ENCODE results near the gene ASPHD2. TPM values are rescaled to one million over a fixed set of nuclear protein-coding genes. Genes with fewer than 3 reads are reported as not detected.

The ASPHD2 gene
- total and polyA plus RNA-seq, 2 of the 13 experiments (the other 11 are each of a cell fraction or from before 2014, with no cell fraction given): 0.04 TPM

GRCh38 chr22:26483439-26484359 lies 54.6 kb downstream of the ASPHD2 start, which contains the start of the genes HPS4 and SRRD (continued):
- TF ChIP-seq ZFP36L1 (CRISPR knock-in tag; IDR thresholded peaks at IDR 0.05): peak; percentile 71; the same call in 1 of the 2 replicates
- TF ChIP-seq ASH2L (IDR thresholded peaks at IDR 0.05; ENCODE audit: insufficient read length, low read depth, low read length): peak; percentile 98
- TF ChIP-seq CREM (IDR thresholded peaks at IDR 0.05): peak; percentile 96
- TF ChIP-seq CREM (CRISPR knock-in tag; IDR thresholded peaks at IDR 0.05): peak; percentile 98
- peak; percentile 86 for TF ChIP-seq DRAP1 (CRISPR knock-in tag; IDR thresholded peaks at IDR 0.05)
- no peak for TF ChIP-seq ZNF256 (CRISPR knock-in tag; conservative IDR thresholded peaks at IDR 0.05)
- no peak for TF ChIP-seq ZNF564 (CRISPR knock-in tag; IDR thresholded peaks at IDR 0.05)
- TF ChIP-seq NFE2L2 (IDR thresholded peaks at IDR 0.05; ENCODE audit: low read length): no peak
- TF ChIP-seq ZNF414 (CRISPR knock-in tag; IDR thresholded peaks at IDR 0.05): peak; percentile 89
- peak; percentile 35; the same call in 1 of the 2 replicates for TF ChIP-seq TRAFD1 (CRISPR knock-in tag; IDR thresholded peaks at IDR 0.05; ENCODE audit: borderline replicate concordance)
- TF ChIP-seq GZF1 (CRISPR knock-in tag; IDR thresholded peaks at IDR 0.05): no peak
- peak; percentile 83 for TF ChIP-seq ZNF891 (CRISPR knock-in tag; IDR thresholded peaks at IDR 0.05)
- TF ChIP-seq ZSCAN30 (CRISPR knock-in tag; IDR thresholded peaks at IDR 0.05): no peak
- no peak for TF ChIP-seq ZBED4 (CRISPR knock-in tag; IDR thresholded peaks at IDR 0.05; ENCODE audit: borderline replicate concordance)
- TF ChIP-seq ZNF543 (CRISPR knock-in tag; IDR thresholded peaks at IDR 0.05): peak; percentile 34; the same call in 1 of the 2 replicates
- peak; percentile 44; the same call in 1 of the 2 replicates for TF ChIP-seq ZNF546 (CRISPR knock-in tag; conservative IDR thresholded peaks at IDR 0.05)
- TF ChIP-seq NAIF1 (CRISPR knock-in tag; IDR thresholded peaks at IDR 0.05; ENCODE audit: borderline replicate concordance): peak; percentile 22
- TF ChIP-seq HHEX (CRISPR knock-in tag; IDR thresholded peaks at IDR 0.05): no peak
- no peak for TF ChIP-seq ZBTB34 (CRISPR knock-in tag; IDR thresholded peaks at IDR 0.05)
- TF ChIP-seq ELK4 (CRISPR knock-in tag; IDR thresholded peaks at IDR 0.05; ENCODE audit: borderline replicate concordance): no peak

Data from HepG2 (cell line).